SK-N-SH treated with all-trans-retinoic acid at 6 μM for 48 hours (cell line): ENCODE data around the gene ACSM3.

ENCODE experiments used
- ATAC-seq: fragments of 200-7000 bp; cut with Tn5 transposase; 3 replicates; pipeline ENCODE4 v1.9.1; 2020; ENCODE audit warnings: mild to moderate bottlenecking, moderate library complexity
- ARNTL ChIP-seq: fragments of 450-650 bp; formaldehyde crosslinking; IDR thresholded peaks from 2 replicates; pipeline ENCODE4 v1.5.0; 2020; ENCODE audit warnings: low read depth, mild to moderate bottlenecking, moderate library complexity, borderline replicate concordance
- BACH2 ChIP-seq: fragments of 250-450 bp; sonication (Bioruptor Pico); IDR thresholded peaks from 2 replicates; pipeline ENCODE4 v1.9.0; 2021; ENCODE audit warnings: mild to moderate bottlenecking, borderline replicate concordance
- CREB5 ChIP-seq: fragments of 250-450 bp; sonication (Bioruptor Pico); IDR thresholded peaks from 2 replicates; pipeline ENCODE4 v1.5.1; 2020; ENCODE audit warnings: low read depth, mild to moderate bottlenecking, moderate library complexity
- CSDC2 ChIP-seq: fragments of 250-450 bp; sonication (Bioruptor Pico); IDR thresholded peaks from 2 replicates; pipeline ENCODE4 v1.5.0; 2020; ENCODE audit warnings: mild to moderate bottlenecking, moderate library complexity
- ESRRG ChIP-seq: fragments of 250-450 bp; sonication (Bioruptor Pico); IDR thresholded peaks from 2 replicates; pipeline ENCODE4 v1.6.1; 2021; ENCODE audit warnings: mild to moderate bottlenecking
- GLIS3 ChIP-seq: fragments of 250-450 bp; sonication (Bioruptor Pico); IDR thresholded peaks from 2 replicates; pipeline ENCODE4 v1.5.0; 2020; ENCODE audit warnings: mild to moderate bottlenecking, moderate library complexity
- ISL1 ChIP-seq: fragments of 250-450 bp; sonication (Bioruptor Pico); IDR thresholded peaks from 2 replicates; pipeline ENCODE4 v2.1.2; 2022; ENCODE audit warnings: mild to moderate bottlenecking, moderate library complexity
- OSR1 ChIP-seq: fragments of 250-450 bp; sonication (Bioruptor Pico); IDR thresholded peaks from 2 replicates; pipeline ENCODE4 v1.8.0; 2022; ENCODE audit warnings: moderate library complexity, mild to moderate bottlenecking, inconsistent platforms
- POU6F1 ChIP-seq: fragments of 250-450 bp; sonication (Bioruptor Pico); IDR thresholded peaks from 2 replicates; pipeline ENCODE4 v1.8.0; 2021; ENCODE audit warnings: low read depth, mild to moderate bottlenecking, moderate library complexity, borderline replicate concordance
- PPARA ChIP-seq: fragments of 250-450 bp; sonication (Bioruptor Pico); IDR thresholded peaks from 2 replicates; pipeline ENCODE4 v1.5.0; 2020; ENCODE audit warnings: mild to moderate bottlenecking, borderline replicate concordance
- RARB ChIP-seq: fragments of 250-450 bp; sonication (Bioruptor Pico); IDR thresholded peaks from 2 replicates; pipeline ENCODE4 v1.8.0; 2021; ENCODE audit warnings: mild to moderate bottlenecking, moderate library complexity
- SNAI2 ChIP-seq: fragments of 250-450 bp; sonication (Bioruptor Pico); IDR thresholded peaks from 2 replicates; pipeline ENCODE4 v1.5.0; 2020; ENCODE audit warnings: mild to moderate bottlenecking, moderate library complexity
- TCF4 ChIP-seq: fragments of 250-450 bp; sonication (Bioruptor Pico); IDR thresholded peaks from 2 replicates; pipeline ENCODE4 v1.8.0; 2021; ENCODE audit warnings: mild to moderate bottlenecking, moderate library complexity, borderline replicate concordance
- TOX ChIP-seq: fragments of 250-450 bp; sonication (Bioruptor Pico); IDR thresholded peaks from 2 replicates; pipeline ENCODE4 v1.8.0; 2021; ENCODE audit warnings: mild to moderate bottlenecking, moderate library complexity, borderline replicate concordance
- TSHZ2 ChIP-seq: fragments of 250-450 bp; sonication (Bioruptor Pico); IDR thresholded peaks from 2 replicates; pipeline ENCODE4 v1.5.0; 2020; ENCODE audit warnings: mild to moderate bottlenecking, moderate library complexity
- ZC3H10 ChIP-seq: fragments of 250-450 bp; sonication (Bioruptor Pico); IDR thresholded peaks from 2 replicates; pipeline ENCODE4 v1.5.1; 2021; ENCODE audit warnings: mild to moderate bottlenecking, moderate library complexity
- ZFP3 ChIP-seq: fragments of 250-450 bp; sonication (Bioruptor Pico); IDR thresholded peaks from 2 replicates; pipeline ENCODE4 v1.5.0; 2020; ENCODE audit warnings: mild to moderate bottlenecking, moderate library complexity
- ZFP30 ChIP-seq: fragments of 450-650 bp; formaldehyde crosslinking; IDR thresholded peaks from 2 replicates; pipeline ENCODE4 v1.5.0; 2022; ENCODE audit warnings: mild to moderate bottlenecking, moderate library complexity
- ZNF565 ChIP-seq: fragments of 450-650 bp; formaldehyde crosslinking; conservative IDR thresholded peaks from 2 replicates; pipeline ENCODE4 v1.5.0; 2020; ENCODE audit warnings: low read depth, mild to moderate bottlenecking, moderate library complexity
- ZNF70 ChIP-seq: fragments of 450-650 bp; formaldehyde crosslinking; IDR thresholded peaks from 2 replicates; pipeline ENCODE4 v1.5.0; 2020; ENCODE audit warnings: mild to moderate bottlenecking, moderate library complexity
- ZNF8 ChIP-seq: fragments of 450-650 bp; formaldehyde crosslinking; IDR thresholded peaks from 2 replicates; pipeline ENCODE4 v1.5.0; 2020; ENCODE audit warnings: mild to moderate bottlenecking, moderate library complexity

ACSM3 gene

DNA sequence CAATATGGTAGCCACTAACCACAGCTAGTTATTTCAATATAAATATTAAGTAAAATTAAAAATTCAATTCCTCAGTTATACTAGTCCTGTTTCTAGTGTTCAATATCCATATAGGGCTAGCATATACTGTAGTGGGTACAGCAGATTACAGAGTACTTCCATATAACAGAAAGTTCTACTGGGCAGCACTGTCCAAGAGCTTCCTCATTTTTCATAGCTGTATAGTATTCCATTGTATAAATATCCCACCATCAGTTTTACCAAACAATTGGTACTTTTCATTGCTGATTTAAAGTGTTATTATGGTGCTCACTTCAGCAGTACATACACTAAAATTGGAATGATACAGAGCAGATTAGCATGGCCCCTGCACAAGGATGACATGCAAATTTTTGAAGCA is 20.4 kb downstream of the ACSM3 start (continued):
- TF ChIP-seq ISL1 (CRISPR knock-in tag) (no peak), TOX (CRISPR knock-in tag) (no peak)

GRCh38 chr16:20789130-20789529 is 25.3 kb downstream of the ACSM3 start:
- TF ChIP-seq TCF4 (CRISPR knock-in tag) (no peak), BACH2 (CRISPR knock-in tag) (no peak), CREB5 (CRISPR knock-in tag) (no peak), ESRRG (CRISPR knock-in tag) (no peak), ZFP3 (CRISPR knock-in tag) (no peak), GLIS3 (CRISPR knock-in tag) (no peak), PPARA (CRISPR knock-in tag) (no peak), ZNF70 (no peak), ISL1 (CRISPR knock-in tag) (no peak), ZNF565 (CRISPR knock-in tag) (no peak)
- ATAC-seq: no peak

GRCh38 chr16:20791923-20792612 is 28.3 kb downstream of the ACSM3 start:
- TF ChIP-seq GLIS3 (CRISPR knock-in tag): no peak
- no peak for TF ChIP-seq ZFP3 (CRISPR knock-in tag)
- no peak for TF ChIP-seq CREB5 (CRISPR knock-in tag)
- no peak for TF ChIP-seq TCF4 (CRISPR knock-in tag)
- TF ChIP-seq SNAI2 (CRISPR knock-in tag): no peak
- no peak for TF ChIP-seq ESRRG (CRISPR knock-in tag)
- TF ChIP-seq RARB: no peak
- TF ChIP-seq PPARA (CRISPR knock-in tag): no peak
- TF ChIP-seq ARNTL: no peak
- no peak for ATAC-seq

GRCh38 chr16:20798364-20798763 is 34.5 kb downstream of the ACSM3 start:
- TF ChIP-seq ARNTL (no peak), POU6F1 (no peak), CREB5 (CRISPR knock-in tag) (no peak), ZFP30 (CRISPR knock-in tag) (no peak), ZC3H10 (CRISPR knock-in tag) (no peak), ZNF8 (no peak), CSDC2 (CRISPR knock-in tag) (no peak), ZNF70 (no peak), ISL1 (CRISPR knock-in tag) (no peak), TSHZ2 (CRISPR knock-in tag) (no peak), ESRRG (CRISPR knock-in tag) (no peak), OSR1 (no peak), ZNF565 (CRISPR knock-in tag) (no peak), GLIS3 (CRISPR knock-in tag) (no peak), SNAI2 (CRISPR knock-in tag) (no peak)
- no peak for ATAC-seq
